CD4-positive, alpha-beta memory T cell (primary cell): ENCODE measurements around the gene MTHFSD. TPM values are rescaled to one million over a fixed set of nuclear protein-coding genes. Genes with fewer than 3 reads are reported as not detected.

ENCODE experiments used
- CTCF ChIA-PET: fragments of 350-600 bp; sonication (Branson Sonifier 250); formaldehyde crosslinking; loops from one replicate; lab custom pipeline; 2021; ENCODE audit warnings: inconsistent platforms; ENCODE audit not compliant: partially characterized antibody; lab: Charles Lee
- POLR2A ChIA-PET: fragments of 350-600 bp; sonication (Branson Sonifier 250); formaldehyde crosslinking; loops from one replicate; lab custom pipeline; 2021; ENCODE audit not compliant: partially characterized antibody; lab: Charles Lee
- DNase-seq, 5 donors: peaks; one replicate each; pipeline versions ENCODE4 v3.0.0 to v3.0.0-alpha.2; 2020 to 2022; ENCODE audit warnings: mixed read lengths in 1 of 5
- H3K27ac ChIP-seq: one replicate; pipeline ENCODE4 v1.7.0; 2013; ENCODE audit warnings: low read depth, low read length
- H3K27me3 ChIP-seq: 2 replicates; pipeline ENCODE4 v1.7.0; 2013; ENCODE audit warnings: mild to moderate bottlenecking, low read length, moderate library complexity; ENCODE audit not compliant: insufficient read depth
- H3K36me3 ChIP-seq: 2 replicates; pipeline ENCODE4 v1.7.0; 2013; ENCODE audit warnings: mild to moderate bottlenecking, low read length, moderate library complexity; ENCODE audit not compliant: insufficient read depth
- H3K4me1 ChIP-seq: 2 replicates; pipeline ENCODE4 v1.7.0; 2013; ENCODE audit warnings: mild to moderate bottlenecking, low read length, moderate library complexity; ENCODE audit not compliant: insufficient read depth
- H3K4me3 ChIP-seq, 2 donors: one replicate each; pipeline ENCODE4 v1.7.0; 2013; ENCODE audit warnings: low read length in 2 of 2, mild to moderate bottlenecking in 1 of 2
- H3K9me3 ChIP-seq, 2 donors: one replicate each; pipeline ENCODE4 v1.7.0; 2013; ENCODE audit warnings: low read length in 2 of 2, control low read depth in 1 of 2; ENCODE audit not compliant: control insufficient read depth in 1 of 2
- H3K27ac Mint-ChIP-seq, 7 donors: one replicate each; pipeline ENCODE4 v1.8.0; 2020 to 2021; ENCODE audit warnings: mixed read lengths in 7 of 7, mild to moderate bottlenecking in 6 of 7, inconsistent platforms in 3 of 7, moderate library complexity in 3 of 7
- H3K27me3 Mint-ChIP-seq, 2 donors: one replicate each; pipeline ENCODE4 v1.8.0; 2020 to 2021; ENCODE audit warnings: mixed read lengths in 2 of 2
- H3K36me3 Mint-ChIP-seq, 2 donors: one replicate each; pipeline ENCODE4 v1.8.0; 2020 to 2021; ENCODE audit warnings: mixed read lengths in 2 of 2, inconsistent platforms in 1 of 2, mild to moderate bottlenecking in 1 of 2
- H3K4me1 Mint-ChIP-seq, 4 donors: one replicate each; pipeline ENCODE4 v1.8.0; 2020 to 2021; ENCODE audit warnings: mixed read lengths in 4 of 4, mild to moderate bottlenecking in 1 of 4
- H3K4me3 Mint-ChIP-seq, 8 donors: one replicate each; pipeline ENCODE4 v1.8.0; 2020 to 2021; ENCODE audit warnings: mixed read lengths in 8 of 8, mild to moderate bottlenecking in 7 of 8, moderate library complexity in 6 of 8, inconsistent platforms in 3 of 8
- H3K9me3 Mint-ChIP-seq, 8 donors: one replicate each; pipeline ENCODE4 v1.8.0; 2020 to 2021; ENCODE audit warnings: mixed read lengths in 8 of 8, mild to moderate bottlenecking in 5 of 8, inconsistent platforms in 3 of 8, moderate library complexity in 1 of 8
- intact Hi-C: fragments of 100-400 bp; cut with micrococcal nuclease; formaldehyde crosslinking; loops from one replicate; pipeline ENCODE4 v1.15.1; 2023
- polyA plus RNA-seq, 2 donors: library from polyadenylated mRNA; unstranded; fragments of 300-500 nt; fragmentation: Illumina TruSeq; gene quantifications; one replicate each; pipeline ENCODE4 v1.2.3, GENCODE V29; 2021
- total RNA-seq, 2 experiments: library from RNA; stranded (reverse); gene quantifications; one replicate each; pipeline ENCODE4 v1.2.3, GENCODE V29; 2021

Gene MTHFSD
- total and polyA plus RNA-seq, 4 experiments from 2014 or later = 12.5 to 41.6 (median 29.9) TPM

- DNase-seq = no peak
Measured at GRCh38 chr16:86572041-86572521, 17.0 kb upstream of the MTHFSD start.

GRCh38 chr16:86571530-86571915 lies 16.5 kb upstream of the MTHFSD start:
- H3K27me3 ChIP-seq = peaks cover 12% of the 10 kb centered on the region
- intact Hi-C loops = no loop called here
- peaks cover 4 to 11% (median 8%) of the 10 kb centered on the region in 4 donors for H3K4me1 Mint-ChIP-seq
- peaks cover 47 to 63% of the 10 kb centered on the region in 2 donors for H3K27me3 Mint-ChIP-seq
- no peaks in the 10 kb centered on the region for H3K9me3 ChIP-seq
- POLR2A ChIA-PET = no interaction called here
- CTCF ChIA-PET = no interaction called here
- H3K27ac Mint-ChIP-seq = no peak overlapping the region
- no peaks in the 10 kb centered on the region for H3K36me3 ChIP-seq
- H3K4me1 ChIP-seq = peaks cover 11% of the 10 kb centered on the region
- H3K4me3 ChIP-seq = no peak overlapping the region
- no peaks in the 10 kb centered on the region for H3K36me3 Mint-ChIP-seq
- H3K27ac ChIP-seq = no peak overlapping the region
- H3K4me3 Mint-ChIP-seq = no peak overlapping the region
- no peaks in the 10 kb centered on the region for H3K9me3 Mint-ChIP-seq
- no peak for DNase-seq

More at GRCh38 chr16:86572041-86572521, 17.0 kb upstream of the MTHFSD start:
- Mint-ChIP-seq H3K27me3 (peaks cover 50 to 65% of the 10 kb centered on the region in 2 donors), H3K4me1 (peaks cover 4 to 15% (median 11%) of the 10 kb centered on the region in 4 donors), H3K4me3 (no peak overlapping the region), H3K36me3 (no peaks in the 10 kb centered on the region), H3K9me3 (no peaks in the 10 kb centered on the region), H3K27ac (no peak overlapping the region)
- H3K4me1 ChIP-seq = peaks cover 16% of the 10 kb centered on the region
- ChIA-PET POLR2A (no interaction called here), CTCF (no interaction called here)
- no peak overlapping the region for H3K27ac ChIP-seq
- H3K36me3 ChIP-seq = no peaks in the 10 kb centered on the region
- no peaks in the 10 kb centered on the region for H3K9me3 ChIP-seq
- intact Hi-C loops = no loop called here
- no peak overlapping the region for H3K4me3 ChIP-seq
- H3K27me3 ChIP-seq = peaks cover 15% of the 10 kb centered on the region

GRCh38 chr16:86570558-86571529 lies 15.8 kb upstream of the MTHFSD start:
- peaks cover 43 to 63% of the 10 kb centered on the region in 2 donors for H3K27me3 Mint-ChIP-seq
- DNase-seq = no peak
- ChIA-PET CTCF (no interaction called here), POLR2A (no interaction called here)
- intact Hi-C loops = no loop called here
- H3K36me3 Mint-ChIP-seq = no peaks in the 10 kb centered on the region
- H3K36me3 ChIP-seq = no peaks in the 10 kb centered on the region
- peaks cover 9% of the 10 kb centered on the region for H3K4me1 ChIP-seq
- no peaks in the 10 kb centered on the region for H3K9me3 Mint-ChIP-seq
- H3K27ac ChIP-seq = no peak overlapping the region
- H3K4me3 Mint-ChIP-seq = no peak overlapping the region
- no peaks in the 10 kb centered on the region for H3K9me3 ChIP-seq
- peak overlapping the region in 1 of 7 donors; percentile 42 for H3K27ac Mint-ChIP-seq
- peaks cover 1 to 10% (median 5%) of the 10 kb centered on the region in 4 donors for H3K4me1 Mint-ChIP-seq
- no peak overlapping the region for H3K4me3 ChIP-seq
- peaks cover 15% of the 10 kb centered on the region for H3K27me3 ChIP-seq

- Histone ChIP-seq H3K4me1 (peaks cover 6% of the 10 kb centered on the region), H3K9me3 (no peaks in the 10 kb centered on the region), H3K4me3 (no peak overlapping the region), H3K27ac (no peak overlapping the region), H3K27me3 (peaks cover 25% of the 10 kb centered on the region), H3K36me3 (no peaks in the 10 kb centered on the region)
- peaks cover 3 to 18% (median 7%) of the 10 kb centered on the region in 4 donors for H3K4me1 Mint-ChIP-seq
- peak overlapping the region in 1 of 7 donors; percentile 13 for H3K27ac Mint-ChIP-seq
- no peak overlapping the region for H3K4me3 Mint-ChIP-seq
- H3K36me3 Mint-ChIP-seq = no peaks in the 10 kb centered on the region
- DNase-seq = no peak
- peaks cover 44 to 64% of the 10 kb centered on the region in 2 donors for H3K27me3 Mint-ChIP-seq
- H3K9me3 Mint-ChIP-seq = no peaks in the 10 kb centered on the region
- POLR2A ChIA-PET = no interaction called here
- intact Hi-C loops = no loop called here
- CTCF ChIA-PET = no interaction called here
Measured at GRCh38 chr16:86569701-86570447, 14.8 kb upstream of the MTHFSD start.

GRCh38 chr16:86568677-86569623 lies 13.9 kb upstream of the MTHFSD start:
- H3K27ac Mint-ChIP-seq = peak overlapping the region in 1 of 7 donors; percentile 13
- no peaks in the 10 kb centered on the region for H3K36me3 Mint-ChIP-seq
- H3K4me3 ChIP-seq = no peak overlapping the region
- H3K4me3 Mint-ChIP-seq = no peak overlapping the region
- no peak for DNase-seq
- intact Hi-C loops = no loop called here
- H3K4me1 Mint-ChIP-seq = peaks cover 6 to 26% (median 14%) of the 10 kb centered on the region in 4 donors
- H3K27ac ChIP-seq = no peak overlapping the region
- H3K27me3 ChIP-seq = peaks cover 34% of the 10 kb centered on the region
- H3K36me3 ChIP-seq = no peaks in the 10 kb centered on the region
- peaks cover 11% of the 10 kb centered on the region for H3K4me1 ChIP-seq
- no peaks in the 10 kb centered on the region for H3K9me3 Mint-ChIP-seq
- ChIA-PET POLR2A (no interaction called here), CTCF (no interaction called here)
- peaks cover 44 to 62% of the 10 kb centered on the region in 2 donors for H3K27me3 Mint-ChIP-seq
- no peaks in the 10 kb centered on the region for H3K9me3 ChIP-seq

- peaks cover 35% of the 10 kb centered on the region for H3K27me3 ChIP-seq
- Mint-ChIP-seq H3K36me3 (no peaks in the 10 kb centered on the region), H3K4me3 (peak overlapping the region in 6 of 8 donors; percentile 52 to 65 (median 61)), H3K4me1 (peaks cover 10 to 34% (median 22%) of the 10 kb centered on the region in 4 donors), H3K27ac (peak overlapping the region in 2 of 7 donors; percentile 27 to 47), H3K27me3 (peaks cover 46 to 60% of the 10 kb centered on the region in 2 donors), H3K9me3 (no peaks in the 10 kb centered on the region)
- no peak overlapping the region for H3K27ac ChIP-seq
- no peaks in the 10 kb centered on the region for H3K36me3 ChIP-seq
- no peak overlapping the region for H3K4me3 ChIP-seq
- ChIA-PET POLR2A (no interaction called here), CTCF (no interaction called here)
- no peak for DNase-seq
- peaks cover 18% of the 10 kb centered on the region for H3K4me1 ChIP-seq
- intact Hi-C loops = no loop called here
- H3K9me3 ChIP-seq = no peaks in the 10 kb centered on the region
Measured at GRCh38 chr16:86567701-86568581, 12.9 kb upstream of the MTHFSD start.
